Naive thymus-derived CD8-positive, alpha-beta T cell (primary cell): ENCODE measurements around the gene GRID1. TPM values are rescaled to one million over a fixed set of nuclear protein-coding genes. Genes with fewer than 3 reads are reported as not detected.
A peak's percentile ranks its signal among the peaks of the same experiment; 100 is the strongest.

Experiments
- ATAC-seq, 2 donors: fragments of 150-1000 bp; cut with Tn5 transposase in 1 of 2; sonication (Bioruptor Pico), chemical (Tn5 transposase) in 1 of 2; 1 replicate in 1 of 2; 2 replicates in 1 of 2; pipeline ENCODE4 v1.10.0; 2021; ENCODE audit warnings: mild to moderate bottlenecking in 2 of 2, moderate library complexity in 2 of 2
- POLR2A ChIA-PET: fragments of 350-600 bp; sonication (Branson Sonifier 250); formaldehyde crosslinking; loops from one replicate; lab custom pipeline; 2021; ENCODE audit warnings: antibody characterized with exemption; lab: Charles Lee
- DNase-seq, 10 donors: peaks; one replicate each; pipeline versions ENCODE4 v3.0.0 to v3.0.0-alpha.2; 2020 to 2022
- H3K27ac Mint-ChIP-seq, 10 donors: one replicate each; pipeline ENCODE4 v1.8.0; 2020 to 2022; ENCODE audit warnings: mild to moderate bottlenecking in 10 of 10, mixed read lengths in 10 of 10, moderate library complexity in 4 of 10, inconsistent platforms in 1 of 10
- H3K27me3 Mint-ChIP-seq, 5 donors: one replicate each; pipeline ENCODE4 v1.8.0; 2021 to 2022; ENCODE audit warnings: mixed read lengths in 5 of 5
- H3K36me3 Mint-ChIP-seq, 3 donors: one replicate each; pipeline ENCODE4 v1.8.0; 2020 to 2022; ENCODE audit warnings: mixed read lengths in 3 of 3, mild to moderate bottlenecking in 2 of 3, inconsistent platforms in 1 of 3
- H3K4me1 Mint-ChIP-seq, 4 donors: one replicate each; pipeline ENCODE4 v1.8.0; 2021 to 2022; ENCODE audit warnings: mixed read lengths in 4 of 4
- H3K4me3 Mint-ChIP-seq, 10 donors: one replicate each; pipeline ENCODE4 v1.8.0; 2020 to 2022; ENCODE audit warnings: mild to moderate bottlenecking in 10 of 10, mixed read lengths in 10 of 10, moderate library complexity in 6 of 10, inconsistent platforms in 1 of 10
- H3K9me3 Mint-ChIP-seq, 9 donors: one replicate each; pipeline ENCODE4 v1.8.0; 2020 to 2022; ENCODE audit warnings: mixed read lengths in 9 of 9, mild to moderate bottlenecking in 3 of 9, inconsistent platforms in 1 of 9, moderate library complexity in 1 of 9
- polyA plus RNA-seq, 3 donors: library from polyadenylated mRNA; unstranded; fragments of 300-500 nt; fragmentation: Illumina TruSeq; gene quantifications; one replicate each; pipeline ENCODE4 v1.2.3, GENCODE V29; 2021
- total RNA-seq, 8 experiments: library from RNA in 2 of 8; stranded (reverse) in 2 of 8; gene quantifications; one replicate each; pipeline ENCODE4 v1.2.3 and lab custom pipeline; 2021 to 2026

GRID1 gene
- total and polyA plus RNA-seq, 5 experiments from 2014 or later = not detected

DNA sequence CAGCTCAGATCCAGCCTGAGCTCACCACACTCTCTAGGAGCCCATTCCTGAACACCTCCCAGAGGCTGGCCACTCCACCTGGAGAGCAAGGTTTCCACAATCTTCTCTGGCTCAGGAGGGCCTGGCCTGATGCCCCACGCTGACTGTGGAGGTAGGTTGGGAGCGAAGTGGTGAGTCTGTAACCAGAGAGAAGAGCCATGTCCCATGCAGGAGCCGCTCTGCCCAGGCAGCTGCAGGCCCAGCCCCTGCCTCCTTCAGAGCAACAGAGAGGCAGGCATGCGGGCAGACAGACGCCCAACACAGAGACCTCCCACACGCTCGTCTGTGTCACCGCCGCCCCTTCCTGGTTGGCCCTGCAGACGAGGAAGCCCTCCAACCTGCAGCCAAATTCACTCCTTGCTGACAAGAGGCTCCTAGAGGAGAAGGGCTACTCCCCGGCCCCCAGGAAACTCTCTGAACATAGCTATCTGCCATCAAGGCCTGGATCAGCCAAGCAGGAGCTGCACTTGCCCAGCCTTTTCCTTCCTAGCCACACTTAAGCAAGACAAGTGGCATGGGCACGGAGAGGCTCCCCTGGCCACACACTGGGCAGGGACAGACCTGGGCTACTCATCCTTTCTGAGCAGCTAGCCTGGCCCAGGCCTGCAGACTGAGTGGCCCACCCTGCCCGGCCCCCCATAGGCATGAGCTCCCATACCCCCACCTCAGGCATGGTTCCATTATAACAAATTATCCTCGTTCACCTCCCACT is 101.9 kb downstream of the GRID1 start:
- no peak for ATAC-seq
- Mint-ChIP-seq H3K36me3 (no peaks in the 10 kb centered on the region), H3K27ac (no peak overlapping the region), H3K9me3 (peaks cover 0 to 1% (median 0%) of the 10 kb centered on the region in 9 donors), H3K4me1 (peaks cover 0 to 7% (median 5%) of the 10 kb centered on the region in 4 donors), H3K27me3 (peaks cover 11 to 59% (median 42%) of the 10 kb centered on the region in 5 donors), H3K4me3 (no peak overlapping the region)
- POLR2A ChIA-PET = no interaction called here
- peak in 1 of 10 donors; percentile 3 for DNase-seq

DNA sequence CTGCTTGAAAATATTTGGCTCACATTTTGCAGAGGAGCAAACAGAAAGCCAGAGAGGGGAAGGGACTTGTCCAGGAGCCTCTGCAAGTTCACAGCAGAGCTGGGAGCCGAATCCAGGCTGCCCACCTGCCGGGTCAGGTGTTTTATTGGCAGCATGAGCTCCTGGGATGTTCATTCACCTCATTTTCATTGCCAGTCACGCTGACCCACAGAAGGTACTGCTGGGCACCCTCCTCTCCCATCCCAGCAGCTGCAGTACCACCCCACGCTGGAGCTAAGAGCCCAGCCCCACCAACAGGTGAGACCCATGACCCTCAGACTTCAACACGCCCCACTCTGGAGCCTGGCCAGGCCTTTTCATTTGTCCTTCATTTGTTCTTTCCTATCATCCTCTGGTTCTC is 102.7 kb downstream of the GRID1 start:
- peak in 1 of 10 donors; percentile 3 for DNase-seq
- H3K36me3 Mint-ChIP-seq = no peaks in the 10 kb centered on the region
- peak overlapping the region in 1 of 10 donors; percentile 7 for H3K4me3 Mint-ChIP-seq
- H3K27ac Mint-ChIP-seq = no peak overlapping the region
- ATAC-seq = no peak
- H3K9me3 Mint-ChIP-seq = no peaks in the 10 kb centered on the region
- peaks cover 0 to 7% (median 5%) of the 10 kb centered on the region in 4 donors for H3K4me1 Mint-ChIP-seq
- POLR2A ChIA-PET = no interaction called here
- peaks cover 11 to 52% (median 37%) of the 10 kb centered on the region in 5 donors for H3K27me3 Mint-ChIP-seq

DNA sequence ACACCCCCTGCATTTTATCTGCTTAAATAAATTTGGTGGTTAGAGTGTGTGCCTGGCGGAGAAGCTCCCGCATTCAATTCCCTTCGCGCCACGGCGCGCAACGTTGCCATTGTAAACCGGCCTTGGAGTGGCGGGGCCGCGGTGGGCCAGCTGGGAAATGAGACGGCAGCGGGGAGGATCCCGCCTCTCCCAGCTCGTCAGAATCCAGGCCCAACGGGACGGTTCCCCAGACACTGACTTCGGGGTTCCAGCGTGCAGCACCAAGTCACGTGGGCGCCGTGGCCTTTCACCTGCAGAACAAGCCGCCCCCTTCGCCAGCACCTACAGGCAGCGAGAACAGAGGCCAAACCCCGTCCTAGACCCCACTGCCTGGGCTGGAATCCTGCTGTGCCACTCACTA is 103.4 kb downstream of the GRID1 start:
- peaks cover 0 to 2% (median 0%) of the 10 kb centered on the region in 9 donors for H3K9me3 Mint-ChIP-seq
- no peak for ATAC-seq
- peaks cover 0 to 7% (median 5%) of the 10 kb centered on the region in 4 donors for H3K4me1 Mint-ChIP-seq
- no peak for DNase-seq
- POLR2A ChIA-PET = no interaction called here
- H3K4me3 Mint-ChIP-seq = no peak overlapping the region
- peaks cover 11 to 46% (median 32%) of the 10 kb centered on the region in 5 donors for H3K27me3 Mint-ChIP-seq
- no peak overlapping the region for H3K27ac Mint-ChIP-seq
- H3K36me3 Mint-ChIP-seq = no peaks in the 10 kb centered on the region

DNA sequence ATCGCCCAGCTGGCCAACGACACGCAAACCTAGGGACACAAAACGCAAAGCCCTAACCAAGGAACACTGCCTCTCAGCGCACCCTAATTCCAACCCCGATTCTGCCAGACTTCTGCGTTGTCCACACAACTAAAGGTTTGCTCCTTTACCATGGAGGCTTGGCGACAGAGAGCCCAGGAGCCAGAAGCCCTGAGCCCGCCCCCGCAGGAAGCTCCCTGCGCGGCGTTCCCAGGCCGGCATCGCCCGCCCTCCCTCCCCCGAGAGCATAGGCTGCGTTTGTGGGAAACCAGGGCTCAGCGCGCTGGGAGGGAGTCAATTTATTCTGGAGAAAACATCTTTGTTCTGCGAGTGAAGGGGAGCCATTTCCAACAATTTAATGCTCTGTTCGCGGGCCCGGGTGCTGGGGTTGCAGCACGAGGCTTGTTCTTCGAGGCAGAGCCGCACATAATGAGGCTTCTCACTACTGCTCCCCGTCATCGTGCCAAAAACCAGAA is 103.9 kb downstream of the GRID1 start:
- ATAC-seq = no peak
- H3K4me3 Mint-ChIP-seq = peak overlapping the region in 1 of 10 donors; percentile 18
- H3K27ac Mint-ChIP-seq = no peak overlapping the region
- peaks cover 0 to 2% (median 0%) of the 10 kb centered on the region in 9 donors for H3K9me3 Mint-ChIP-seq
- H3K36me3 Mint-ChIP-seq = no peaks in the 10 kb centered on the region
- peaks cover 11 to 41% (median 28%) of the 10 kb centered on the region in 5 donors for H3K27me3 Mint-ChIP-seq
- POLR2A ChIA-PET = no interaction called here
- DNase-seq = no peak
- peaks cover 0 to 7% (median 5%) of the 10 kb centered on the region in 4 donors for H3K4me1 Mint-ChIP-seq

DNA sequence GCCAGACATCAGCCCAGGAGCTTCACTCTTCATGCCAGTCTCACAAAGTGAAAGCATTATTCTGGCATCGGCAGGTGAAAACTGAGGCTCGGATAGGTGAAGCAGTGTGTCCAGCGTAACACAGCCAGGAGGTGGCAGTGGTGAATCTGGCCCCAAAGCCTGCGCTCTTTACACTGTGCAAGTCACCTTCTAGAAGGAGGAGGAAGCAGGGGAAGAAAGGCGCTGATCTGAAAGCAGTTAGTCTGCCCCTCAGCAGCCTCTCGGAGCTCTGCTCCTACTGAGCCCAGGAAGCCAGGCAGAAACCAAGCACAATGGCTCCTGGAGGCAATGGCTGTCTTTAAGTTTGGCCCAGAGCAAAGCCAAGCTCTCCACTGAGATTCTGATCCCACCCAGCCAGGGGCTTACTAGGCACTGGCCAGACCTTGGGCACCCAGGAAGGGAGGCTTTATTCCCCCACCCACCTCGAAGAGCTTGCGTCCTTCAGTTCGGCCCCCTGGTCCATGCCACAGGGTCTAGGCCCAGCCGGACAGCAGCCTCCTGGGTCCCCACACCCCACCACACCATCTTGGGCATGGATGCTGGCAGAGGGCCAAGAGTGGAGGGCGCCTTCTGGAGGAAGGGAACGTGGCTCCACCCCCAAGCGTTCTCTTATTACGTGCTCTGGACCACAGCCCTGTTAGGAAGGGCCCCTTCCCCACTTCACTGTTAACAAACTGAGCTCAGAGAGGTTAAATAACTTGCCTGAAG is 104.5 kb downstream of the GRID1 start:
- ATAC-seq = peak in 1 of 2 donors; percentile 44
- POLR2A ChIA-PET = no interaction called here

DNA sequence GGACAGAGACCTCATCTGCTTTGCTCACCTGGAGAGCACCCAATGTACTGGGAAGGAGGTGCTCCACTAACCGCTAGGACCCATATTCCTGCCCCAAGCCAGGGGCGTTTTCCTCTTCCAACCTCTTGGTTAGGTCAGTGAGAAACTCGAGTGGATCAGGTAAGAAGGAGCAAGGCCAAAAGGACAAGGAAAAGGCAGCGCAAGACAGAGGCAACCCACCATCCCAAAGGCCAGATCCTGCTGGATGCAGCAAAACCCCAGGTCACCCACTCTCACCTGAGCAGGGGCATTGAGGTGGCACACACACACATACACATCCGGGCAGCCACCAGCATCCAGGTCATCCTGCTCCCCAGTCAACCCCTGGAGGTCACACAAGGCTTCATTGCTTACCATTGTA is 105.1 kb downstream of the GRID1 start:
- DNase-seq (peak in 1 of 10 donors; percentile 7), ATAC-seq (no peak)
- H3K36me3 Mint-ChIP-seq = no peaks in the 10 kb centered on the region
- H3K9me3 Mint-ChIP-seq = peaks cover 0 to 5% (median 0%) of the 10 kb centered on the region in 9 donors
- POLR2A ChIA-PET = no interaction called here
- H3K27me3 Mint-ChIP-seq = peaks cover 11 to 28% (median 19%) of the 10 kb centered on the region in 5 donors
- no peak overlapping the region for H3K4me3 Mint-ChIP-seq
- H3K27ac Mint-ChIP-seq = no peak overlapping the region
- H3K4me1 Mint-ChIP-seq = peaks cover 0 to 7% (median 5%) of the 10 kb centered on the region in 4 donors

More for the DNA sequence above, 104.5 kb downstream of the GRID1 start:
- H3K9me3 Mint-ChIP-seq = peaks cover 0 to 5% (median 0%) of the 10 kb centered on the region in 9 donors
- H3K27me3 Mint-ChIP-seq = peaks cover 11 to 35% (median 26%) of the 10 kb centered on the region in 5 donors
- peak overlapping the region in 1 of 10 donors; percentile 18 for H3K4me3 Mint-ChIP-seq
- peak in 1 of 10 donors; percentile 12 for DNase-seq
- H3K27ac Mint-ChIP-seq = no peak overlapping the region
- no peaks in the 10 kb centered on the region for H3K36me3 Mint-ChIP-seq
- H3K4me1 Mint-ChIP-seq = peaks cover 0 to 7% (median 5%) of the 10 kb centered on the region in 4 donors

DNA sequence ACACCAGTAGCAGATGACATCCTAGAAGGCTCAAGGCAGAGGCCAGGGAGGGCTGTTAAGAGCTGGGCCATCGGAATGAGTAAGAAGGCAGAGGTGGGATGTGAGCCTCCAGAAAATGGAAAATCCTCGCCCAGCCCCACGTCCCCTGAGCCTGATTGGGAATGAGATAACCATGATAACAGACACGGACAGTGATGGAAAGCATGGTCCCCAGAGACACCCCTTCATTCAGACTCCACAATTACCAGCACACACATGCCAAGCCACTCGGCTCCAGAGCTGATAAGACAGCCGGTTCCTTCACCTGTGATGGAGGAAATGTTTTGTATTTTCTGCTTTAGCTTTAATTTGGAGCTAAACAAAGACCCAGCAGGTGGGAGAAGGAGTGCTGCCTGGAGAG is 106.0 kb downstream of the GRID1 start:
- peaks cover 0 to 7% (median 5%) of the 10 kb centered on the region in 4 donors for H3K4me1 Mint-ChIP-seq
- DNase-seq (peak in 1 of 10 donors; percentile 6), ATAC-seq (no peak)
- H3K36me3 Mint-ChIP-seq = no peaks in the 10 kb centered on the region
- POLR2A ChIA-PET = no interaction called here
- H3K27ac Mint-ChIP-seq = no peak overlapping the region
- H3K9me3 Mint-ChIP-seq = peaks cover 0 to 5% (median 0%) of the 10 kb centered on the region in 9 donors
- peaks cover 4 to 26% (median 16%) of the 10 kb centered on the region in 5 donors for H3K27me3 Mint-ChIP-seq
- H3K4me3 Mint-ChIP-seq = no peak overlapping the region

DNA sequence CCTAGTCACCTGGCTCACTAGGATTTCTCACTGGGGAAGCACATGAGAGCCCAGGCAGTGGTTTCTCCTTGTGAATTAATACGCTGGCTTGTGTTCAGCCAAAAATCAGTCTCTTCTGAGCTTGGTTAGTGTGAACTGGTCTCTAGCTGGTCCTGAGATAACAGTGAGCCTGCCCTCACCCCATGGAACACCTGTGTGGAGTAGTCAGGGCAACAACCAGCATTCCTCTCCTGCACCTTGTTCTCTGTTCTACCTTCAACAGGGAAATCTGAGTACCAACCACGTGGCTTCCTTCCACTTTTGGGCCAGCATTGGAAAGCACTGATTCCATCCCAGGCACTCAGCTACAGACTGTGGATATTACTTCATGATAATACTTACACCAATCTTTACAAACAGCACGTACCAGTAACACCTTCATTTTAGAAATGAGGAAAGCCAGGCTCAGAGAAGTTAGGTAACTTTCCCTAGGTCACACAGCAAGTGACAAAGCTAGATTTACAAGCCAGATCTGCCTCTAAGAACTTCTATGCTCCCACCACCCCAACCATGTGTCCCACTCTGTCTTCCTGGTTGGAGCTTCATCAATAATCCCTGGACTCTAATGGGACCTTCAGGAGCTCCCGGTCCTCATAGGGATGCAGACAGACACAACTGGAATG is 106.6 kb downstream of the GRID1 start:
- DNase-seq = no peak
- Mint-ChIP-seq H3K4me3 (no peak overlapping the region), H3K9me3 (peaks cover 0 to 5% (median 0%) of the 10 kb centered on the region in 9 donors), H3K4me1 (peaks cover 0 to 7% (median 4%) of the 10 kb centered on the region in 4 donors), H3K27me3 (peaks cover 2 to 24% (median 11%) of the 10 kb centered on the region in 5 donors), H3K27ac (no peak overlapping the region), H3K36me3 (no peaks in the 10 kb centered on the region)
- ATAC-seq = no peak
- POLR2A ChIA-PET = no interaction called here

DNA sequence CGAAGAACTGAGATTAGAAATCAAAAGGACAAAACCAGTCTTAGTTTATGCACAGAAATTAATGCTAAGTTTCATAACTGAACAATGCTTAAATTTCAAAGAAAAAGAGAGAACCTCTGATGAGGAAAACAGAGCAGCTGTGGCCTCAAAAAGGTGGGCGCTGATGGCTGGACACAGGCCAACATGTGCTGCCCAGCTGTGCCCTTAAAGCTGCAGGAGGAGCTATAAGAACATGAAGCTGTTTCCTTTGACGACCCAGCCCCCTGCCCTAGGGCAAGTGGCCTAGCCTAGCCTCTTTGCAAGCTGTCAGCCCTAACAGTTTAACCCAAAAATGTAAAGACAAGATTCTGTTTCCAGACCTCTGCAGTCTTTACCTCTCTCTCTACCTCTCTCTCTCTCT is 107.7 kb downstream of the GRID1 start:
- Mint-ChIP-seq H3K4me3 (no peak overlapping the region), H3K27me3 (peaks cover 1 to 16% (median 10%) of the 10 kb centered on the region in 5 donors), H3K27ac (no peak overlapping the region), H3K9me3 (peaks cover 0 to 5% (median 0%) of the 10 kb centered on the region in 9 donors), H3K36me3 (no peaks in the 10 kb centered on the region), H3K4me1 (peaks cover 0 to 7% (median 3%) of the 10 kb centered on the region in 4 donors)
- no peak for DNase-seq
- ATAC-seq = no peak
- POLR2A ChIA-PET = no interaction called here

DNA sequence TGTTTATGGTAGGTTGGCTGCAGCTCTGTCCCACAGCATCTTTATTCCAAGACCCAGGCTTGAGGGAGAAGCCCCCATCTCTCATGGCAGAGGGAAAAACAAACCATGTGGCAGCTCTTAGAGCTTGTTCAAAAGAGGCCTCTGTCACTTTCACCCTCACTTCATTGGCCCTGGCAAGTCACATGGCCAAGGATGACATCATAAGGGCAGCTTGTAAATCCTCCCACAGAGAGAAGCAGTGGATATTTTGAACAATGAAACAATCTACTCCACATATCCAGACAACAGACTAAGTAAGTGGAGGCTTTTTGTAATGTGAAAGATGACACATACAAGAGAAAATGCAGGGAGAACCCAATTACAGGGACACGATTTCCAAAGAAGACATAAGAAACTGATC is 108.1 kb downstream of the GRID1 start:
- peaks cover 0 to 7% (median 3%) of the 10 kb centered on the region in 4 donors for H3K4me1 Mint-ChIP-seq
- DNase-seq = no peak
- H3K27ac Mint-ChIP-seq = no peak overlapping the region
- POLR2A ChIA-PET = no interaction called here
- no peaks in the 10 kb centered on the region for H3K36me3 Mint-ChIP-seq
- ATAC-seq = no peak
- peaks cover 0 to 5% (median 0%) of the 10 kb centered on the region in 9 donors for H3K9me3 Mint-ChIP-seq
- H3K27me3 Mint-ChIP-seq = peaks cover 4 to 17% (median 11%) of the 10 kb centered on the region in 5 donors
- no peak overlapping the region for H3K4me3 Mint-ChIP-seq

DNA sequence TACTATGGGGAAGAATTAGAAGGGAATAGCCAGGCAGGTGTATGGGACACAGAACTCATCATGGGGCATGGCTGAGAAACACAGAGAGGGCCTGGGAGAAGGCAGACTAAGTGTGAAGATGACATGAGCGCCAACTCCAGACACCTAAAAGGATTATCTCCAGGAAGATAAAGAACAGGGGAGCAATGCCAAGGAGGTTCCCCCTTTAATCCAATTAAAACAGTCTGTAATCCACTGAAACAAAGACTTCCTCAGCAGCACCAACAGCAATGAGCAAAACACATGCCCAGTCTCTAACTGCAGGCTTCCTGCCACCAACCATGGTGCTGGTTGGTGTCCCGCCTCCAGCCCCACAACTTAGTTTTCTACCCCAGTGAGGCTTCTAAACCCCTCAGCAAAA is 108.9 kb downstream of the GRID1 start:
- Mint-ChIP-seq H3K4me1 (peaks cover 0 to 7% (median 1%) of the 10 kb centered on the region in 4 donors), H3K27me3 (peaks cover 4 to 20% (median 11%) of the 10 kb centered on the region in 5 donors), H3K36me3 (no peaks in the 10 kb centered on the region), H3K9me3 (peaks cover 0 to 5% (median 0%) of the 10 kb centered on the region in 9 donors), H3K4me3 (no peak overlapping the region), H3K27ac (no peak overlapping the region)
- DNase-seq = no peak
- POLR2A ChIA-PET = no interaction called here
- no peak for ATAC-seq

DNA sequence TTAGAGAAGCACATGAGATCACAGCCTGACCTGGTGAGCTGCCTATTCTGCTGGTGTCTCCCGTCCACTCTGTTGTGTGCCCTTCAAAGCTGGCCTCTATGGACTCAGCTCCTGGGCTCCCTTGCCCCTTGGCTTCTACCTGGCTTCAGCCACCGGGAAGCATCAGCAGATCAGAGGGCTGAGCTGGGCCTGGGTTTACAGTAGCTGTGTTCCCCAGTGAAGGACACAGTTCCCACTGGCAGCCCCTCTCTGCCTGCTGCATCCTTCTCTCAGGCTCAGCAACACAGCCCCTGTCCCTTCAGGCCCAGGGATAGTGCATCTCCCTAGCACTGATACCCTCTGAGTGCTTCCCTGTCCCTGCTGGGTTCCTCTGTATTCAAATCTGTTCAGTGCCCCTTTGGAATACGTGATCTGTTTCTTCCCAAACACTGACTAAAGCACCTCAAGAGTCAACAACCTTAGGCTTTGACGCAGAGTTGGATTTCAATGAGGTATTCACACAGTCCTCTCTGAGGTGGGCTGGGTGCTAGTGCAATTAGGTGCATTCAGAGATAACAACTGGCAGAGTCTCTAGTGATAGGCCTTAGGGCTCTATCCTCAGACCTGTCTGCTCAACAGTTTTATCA is 109.8 kb downstream of the GRID1 start:
- POLR2A ChIA-PET = no interaction called here
- H3K27me3 Mint-ChIP-seq = peaks cover 4 to 20% (median 13%) of the 10 kb centered on the region in 5 donors
- H3K4me1 Mint-ChIP-seq = peaks cover 0 to 6% (median 0%) of the 10 kb centered on the region in 4 donors
- no peak overlapping the region for H3K4me3 Mint-ChIP-seq
- DNase-seq (no peak), ATAC-seq (no peak)
- H3K36me3 Mint-ChIP-seq = peaks cover 0 to 5% (median 0%) of the 10 kb centered on the region in 3 donors
- peaks cover 0 to 7% (median 0%) of the 10 kb centered on the region in 9 donors for H3K9me3 Mint-ChIP-seq
- no peak overlapping the region for H3K27ac Mint-ChIP-seq
